Pericardium fibroblast (primary cell): ENCODE results near the gene FAN1. TPM values are rescaled to one million over a fixed set of nuclear protein-coding genes. Genes with fewer than 3 reads are reported as not detected.

Experiments used
- total RNA-seq: library from RNA; depleted of rRNA; stranded (reverse); fragments of >200 nt; gene quantifications from 2 replicates; pipeline ENCODE4 v1.2.3, GENCODE V29; 2015

FAN1 gene
- 9.2 and 12.1 TPM in 2 replicates for total RNA-seq

DNA sequence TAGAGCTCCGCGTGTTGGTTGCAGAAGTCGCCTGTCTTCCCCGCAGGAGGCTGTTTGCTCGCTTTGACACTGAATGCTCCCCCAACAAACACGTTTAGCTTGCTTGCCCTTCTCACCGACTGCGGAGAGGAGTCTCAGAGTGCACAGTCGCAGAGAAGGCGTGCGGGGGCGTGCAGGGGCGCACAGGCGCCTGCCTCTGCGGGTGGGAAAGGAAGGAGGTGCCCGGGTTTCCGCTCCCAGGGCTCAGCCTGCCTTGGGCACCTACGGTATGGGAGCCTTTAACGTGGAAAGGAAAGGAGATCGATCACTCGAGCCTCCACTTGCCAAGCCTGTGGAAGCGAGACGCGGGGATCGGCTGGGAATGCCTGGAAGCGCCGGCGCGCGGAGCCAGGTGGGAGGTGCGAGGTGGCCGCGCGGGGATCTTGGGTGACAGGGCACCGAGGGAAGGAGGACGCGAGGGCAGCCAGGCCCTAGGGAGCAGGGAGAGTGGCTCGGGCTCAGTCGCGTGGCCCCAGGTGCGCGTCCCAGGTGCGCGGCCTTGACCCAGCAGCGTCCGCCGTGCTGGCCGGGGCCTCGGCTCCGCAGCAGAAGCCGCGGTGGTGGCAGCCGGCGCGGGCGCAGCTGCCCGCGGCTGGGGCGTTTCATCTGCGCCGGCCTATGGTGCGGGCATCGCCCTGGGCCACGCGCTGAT lies at the start of gene FAN1:
TSS of gene FAN1 (plus strand) at position 419 of the 691 bp plus-strand sequence. CDS start 749 bp downstream, outside the sequence.

DNA sequence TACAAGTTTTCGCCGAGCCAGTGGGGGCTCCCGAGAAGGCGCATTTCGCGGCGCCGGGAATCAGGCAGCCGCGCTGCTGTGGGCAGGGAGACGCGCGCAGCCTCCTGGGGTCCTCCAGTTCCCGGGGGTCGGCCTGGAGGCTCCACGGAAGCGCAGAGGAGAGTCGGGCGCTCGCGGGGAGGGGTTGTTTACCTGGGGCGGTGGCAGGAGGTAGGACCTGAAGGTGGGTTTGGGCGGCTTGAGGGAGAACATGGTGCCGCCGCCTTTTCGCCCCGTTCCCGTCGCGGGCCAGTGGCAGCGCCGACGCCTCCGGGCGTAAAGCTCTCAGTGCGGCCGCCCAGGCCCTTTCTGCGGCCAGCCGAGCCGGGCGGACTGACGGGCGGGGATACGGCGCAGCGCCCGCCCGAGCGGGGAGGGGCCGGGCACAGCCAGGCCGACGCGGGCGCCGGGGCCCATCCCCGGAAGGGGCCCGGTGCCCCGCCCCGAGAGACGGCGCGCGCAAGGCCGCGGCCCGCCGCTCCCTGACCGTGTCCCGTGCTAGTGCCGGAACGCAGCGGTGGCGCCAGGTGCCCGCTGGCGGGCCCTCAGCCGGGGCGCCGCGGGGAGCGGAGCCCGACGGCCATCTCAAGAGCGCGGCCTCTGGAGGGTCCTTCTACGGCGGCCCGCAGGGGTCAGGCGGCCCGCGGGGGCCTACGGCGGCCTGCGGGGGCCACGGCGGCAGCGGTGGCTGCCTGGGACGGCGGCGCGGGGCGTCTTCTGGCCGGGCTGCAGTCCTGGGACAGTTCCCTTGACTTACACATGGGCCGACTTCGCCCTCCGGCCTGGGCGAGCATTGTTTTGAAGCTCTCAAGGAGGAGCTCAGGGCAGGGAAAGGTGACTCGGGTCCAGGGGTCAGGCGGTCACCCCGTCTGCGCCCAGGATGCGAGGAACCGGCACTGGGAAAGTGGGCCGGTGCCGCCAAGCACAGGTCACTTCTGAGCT lies 87.8 kb downstream of the FAN1 start, which contains the start of gene MTMR10:
TSS of gene MTMR10 (minus strand) at position 374 of the 981 bp plus-strand sequence. CDS start at position 252, 122 bp downstream.

Other genes with a start within 250 kb of the FAN1 start
- gene MTMR10, start 87.7 kb downstream of the FAN1 start, total RNA-seq = 7.4 and 19.3 TPM in 2 replicates
- not detected in 2 replicates for gene TRPM1, start 197.8 kb downstream of the FAN1 start, total RNA-seq